Measurements from ENCODE around the gene FMNL2.

The FMNL2 gene

GRCh38 chr2:152588998-152589397 is 254.0 kb downstream of the FMNL2 start:
- DNase-seq, result no peak

DNA sequence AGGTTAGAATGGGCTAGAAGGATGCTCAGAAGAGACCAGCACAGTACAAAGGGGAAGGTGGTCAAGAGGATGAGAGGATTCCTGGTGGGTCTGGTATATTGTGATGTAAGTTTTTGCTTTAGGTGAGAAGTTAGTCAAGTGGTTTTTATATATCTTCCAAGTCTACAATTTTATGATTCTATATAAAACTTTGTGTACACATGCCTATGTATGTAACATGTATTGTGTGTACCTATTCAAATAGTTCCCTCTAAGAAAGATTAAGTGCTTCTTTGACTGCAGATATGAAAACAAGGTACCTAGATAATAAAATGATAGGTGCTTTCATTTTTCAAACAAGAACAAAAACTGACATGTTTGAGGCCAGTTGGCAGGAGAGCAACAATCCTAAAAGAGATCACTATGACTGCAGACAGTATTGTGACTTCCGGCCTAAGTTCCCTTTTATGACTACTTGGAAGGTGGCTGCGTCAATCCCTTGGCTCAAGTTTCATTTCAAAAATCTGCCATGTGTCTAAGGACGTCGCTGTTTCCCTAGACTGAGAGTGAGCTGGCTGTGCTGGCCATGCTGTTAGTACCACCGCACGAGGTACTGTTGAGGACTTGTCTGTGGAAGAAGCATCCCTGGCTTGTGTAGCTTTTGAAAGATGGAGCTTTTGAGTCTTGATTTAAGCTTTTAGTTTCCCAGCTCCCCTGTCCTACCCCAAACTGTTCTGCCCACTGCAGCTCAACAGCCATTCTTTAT is 259.2 kb downstream of the FMNL2 start:
- no peak for DNase-seq

- DNase-seq, result no peak
Measured at GRCh38 chr2:152594792-152595191, 259.8 kb downstream of the FMNL2 start.

- no peak for DNase-seq
Measured at GRCh38 chr2:152598975-152599759, 264.2 kb downstream of the FMNL2 start.

DNA sequence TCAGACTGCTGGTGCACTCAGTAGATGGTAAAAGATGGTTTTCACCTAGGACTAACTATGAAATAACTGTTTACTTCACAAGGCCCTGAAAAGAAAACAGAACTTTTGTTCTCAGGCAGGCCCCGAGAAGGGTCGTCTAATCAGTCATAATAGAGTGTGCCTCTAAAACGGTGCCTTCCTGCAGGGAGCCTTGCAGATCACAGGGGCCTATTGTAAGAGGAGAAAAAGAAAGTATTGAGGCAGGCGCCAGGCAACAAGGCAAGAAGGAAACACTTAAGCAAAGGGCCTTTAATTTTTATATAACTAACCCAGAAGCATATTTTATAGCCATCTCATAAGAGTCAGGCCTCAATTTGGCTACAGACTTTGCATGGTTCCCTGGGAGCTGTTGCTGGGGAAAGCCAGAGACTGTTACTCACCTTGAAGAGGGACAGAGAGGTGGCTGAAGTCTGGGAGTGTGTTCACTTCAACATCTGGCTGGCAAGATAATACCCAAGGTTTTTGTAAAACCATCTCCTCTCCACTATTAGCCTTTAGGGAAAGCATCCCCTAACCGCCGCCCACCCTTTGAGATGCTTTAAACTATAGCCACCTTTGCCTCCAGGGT is 265.2 kb downstream of the FMNL2 start:
- DNase-seq, result no peak

- DNase-seq, result no peak
Measured at GRCh38 chr2:152600697-152601096, 265.7 kb downstream of the FMNL2 start.

- no peak for DNase-seq
Measured at GRCh38 chr2:152602750-152603149, 267.8 kb downstream of the FMNL2 start.

- DNase-seq, result no peak
Measured at GRCh38 chr2:152603166-152603565, 268.2 kb downstream of the FMNL2 start.

DNA sequence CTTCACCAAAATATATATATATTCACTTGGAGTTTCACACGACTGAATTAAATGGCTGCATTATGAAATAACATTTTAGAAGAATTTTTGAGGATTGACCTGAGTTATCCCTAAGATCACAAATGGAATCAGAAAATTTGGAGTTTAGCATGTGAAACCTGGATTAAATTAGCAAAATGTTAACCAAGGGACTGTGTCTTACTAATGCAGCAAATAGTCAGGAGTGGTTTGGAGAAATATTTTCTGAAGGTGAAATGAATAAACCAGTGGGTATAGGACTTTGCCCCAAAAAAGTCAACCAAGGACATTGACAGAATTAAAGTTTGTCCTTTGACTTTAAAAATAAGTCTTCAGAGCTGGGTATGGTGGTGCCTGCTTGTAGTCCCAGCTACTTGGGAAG is 271.1 kb downstream of the FMNL2 start:
- DNase-seq, result no peak

DNA sequence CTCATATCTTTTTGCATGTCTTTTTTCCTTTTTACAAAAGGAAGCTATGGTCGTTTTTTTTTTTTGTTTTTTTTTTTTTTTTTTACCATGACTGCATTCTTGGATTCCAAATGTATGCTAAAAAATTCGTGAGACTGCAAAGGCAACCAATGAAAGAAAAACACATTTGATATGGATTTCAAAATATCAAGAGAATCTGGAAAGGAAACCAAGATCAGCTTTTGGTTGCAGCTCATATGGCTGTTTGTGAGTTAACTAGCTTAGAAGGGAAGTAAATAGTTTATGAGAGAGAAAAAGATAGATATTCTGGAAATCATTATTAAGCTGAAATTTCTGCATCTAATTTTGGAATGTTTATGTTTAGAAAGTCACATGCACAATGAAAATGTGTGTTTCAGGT is 272.0 kb downstream of the FMNL2 start:
- DNase-seq, result no peak

- DNase-seq, result no peak
Measured at GRCh38 chr2:152607793-152608300, 272.9 kb downstream of the FMNL2 start.

DNA sequence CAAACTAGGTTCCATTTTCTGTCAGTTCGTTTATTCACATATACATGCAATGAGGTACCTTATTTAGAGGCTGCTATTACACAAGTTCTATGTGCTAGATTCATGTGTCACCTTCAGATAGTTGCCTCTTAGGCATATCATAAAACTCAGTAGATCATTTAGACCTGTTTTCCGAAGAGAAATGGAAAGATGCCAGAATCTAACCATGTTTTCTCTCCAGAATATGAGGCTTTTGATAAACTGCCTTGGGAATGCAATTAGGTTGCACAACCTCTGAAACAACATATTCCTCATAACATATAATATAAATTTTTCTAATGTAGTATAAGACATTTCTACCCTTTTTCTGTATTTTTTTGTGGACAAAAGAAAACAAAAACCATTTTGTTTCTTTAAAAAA is 274.2 kb downstream of the FMNL2 start:
- DNase-seq, result no peak

GRCh38 chr2:152609699-152610098 is 274.7 kb downstream of the FMNL2 start:
- no peak for DNase-seq

GRCh38 chr2:152611458-152612231 is 276.7 kb downstream of the FMNL2 start:
- DNase-seq, result no peak

- no peak for DNase-seq
Measured at GRCh38 chr2:152613235-152613634, 278.3 kb downstream of the FMNL2 start.

DNA sequence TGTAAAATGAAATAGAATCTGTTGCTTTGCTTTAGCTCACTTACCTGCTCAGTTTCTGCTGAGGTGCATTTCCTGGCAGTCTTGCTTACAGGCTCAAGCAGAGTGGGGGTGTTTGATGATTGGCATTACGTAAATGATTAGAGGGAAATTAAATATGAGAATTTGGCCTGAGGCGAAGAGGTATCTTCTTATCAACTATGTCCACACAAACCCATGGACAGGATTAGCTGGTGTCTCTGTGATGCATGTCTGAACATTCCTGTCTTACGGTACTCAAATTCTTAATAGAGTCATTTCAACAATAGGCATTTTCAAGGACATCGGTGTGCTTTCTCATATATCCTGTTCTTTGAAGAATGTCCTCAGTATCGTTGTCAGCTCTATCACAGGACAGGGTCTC is 280.2 kb downstream of the FMNL2 start:
- DNase-seq, result no peak

GRCh38 chr2:152617456-152618192 is 282.6 kb downstream of the FMNL2 start:
- no peak for DNase-seq

- no peak for DNase-seq
Measured at GRCh38 chr2:152618193-152618564, 283.2 kb downstream of the FMNL2 start.

- no peak for DNase-seq
Measured at GRCh38 chr2:152620208-152620607, 285.2 kb downstream of the FMNL2 start.

GRCh38 chr2:152620985-152621384 is 286.0 kb downstream of the FMNL2 start:
- DNase-seq, result no peak

DNA sequence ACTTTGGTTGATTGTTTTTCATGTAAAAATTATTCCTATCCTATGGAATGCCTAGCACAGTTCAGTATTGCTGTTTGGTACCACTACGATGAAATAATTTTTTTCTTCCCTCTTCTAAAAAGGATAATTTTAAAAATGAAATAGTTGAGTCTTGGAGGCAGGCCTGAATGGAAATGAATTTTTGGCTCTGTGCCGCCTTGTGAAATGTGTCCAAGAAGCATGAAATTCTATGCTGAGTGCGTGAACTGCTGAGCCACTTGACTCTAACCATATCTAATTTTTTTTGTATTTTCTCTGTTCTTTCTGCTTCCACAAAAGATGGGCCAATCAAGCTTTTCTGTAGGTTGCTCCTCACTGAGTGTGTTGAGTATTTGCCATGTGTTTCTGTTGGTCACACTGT is 287.2 kb downstream of the FMNL2 start:
- no peak for DNase-seq

DNA sequence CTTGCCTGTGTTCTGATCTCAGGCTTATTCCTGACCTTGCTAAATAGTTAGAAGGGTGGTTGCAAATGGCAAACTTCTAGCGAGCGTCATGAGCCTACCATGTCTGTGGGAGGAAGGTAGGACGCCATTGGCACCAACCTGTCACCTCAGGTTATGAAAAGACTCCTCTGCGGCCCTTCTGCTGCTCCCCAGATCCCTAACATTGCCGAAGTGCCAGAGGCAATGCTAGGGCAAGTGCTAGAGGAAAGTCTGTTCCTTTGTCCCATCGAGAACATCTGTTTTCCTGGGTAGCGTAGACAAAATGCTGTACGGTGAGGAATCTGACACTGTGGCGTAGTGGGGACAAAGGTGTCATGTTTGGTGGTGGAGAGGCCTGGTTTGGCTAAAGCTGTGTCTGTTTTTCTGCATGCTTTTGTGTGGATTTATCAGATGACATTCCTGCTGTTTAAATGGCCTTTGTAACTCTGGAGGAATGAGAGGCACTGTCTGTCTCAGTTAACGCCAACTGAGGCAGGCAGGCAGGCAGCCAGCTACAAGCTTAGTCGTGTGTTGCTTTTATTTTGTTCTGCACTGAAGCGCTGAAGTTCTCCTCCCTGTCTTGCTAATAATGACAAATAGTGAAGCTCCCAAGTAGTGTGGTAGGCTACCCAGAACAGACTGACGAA is 288.2 kb downstream of the FMNL2 start:
- DNase-seq, result no peak

Measured in NCI-H82 (cell line).